ENCODE data around the gene RIC8B. TPM values are rescaled to one million over a fixed set of nuclear protein-coding genes. Genes with fewer than 3 reads are reported as not detected.

The RIC8B gene
- total and polyA plus RNA-seq, 2 of the 8 experiments (the other 6 are each of a cell fraction or from before 2014, with no cell fraction given): 8.2 to 25.3 TPM

- TF ChIP-seq EZH2 (IDR thresholded peaks at IDR 0.05; ENCODE audit: low read depth, low read length, severe bottlenecking): no peak
- no peak for TF ChIP-seq SUZ12 (IDR thresholded peaks at IDR 0.05; ENCODE audit: low read length)
- no peak for TF ChIP-seq TCF12 (IDR thresholded peaks at IDR 0.05; ENCODE audit: low read depth, low read length)
- no peak for TF ChIP-seq SIRT6 (IDR thresholded peaks at IDR 0.05; ENCODE audit: low read length)
- no peak for TF ChIP-seq JUND (IDR thresholded peaks at IDR 0.05; ENCODE audit: low read length)
- no peak for TF ChIP-seq GTF2F1 (IDR thresholded peaks at IDR 0.05; ENCODE audit: borderline replicate concordance, low read depth, low read length)
- TF ChIP-seq CREB1 (IDR thresholded peaks at IDR 0.05): no peak
Measured at GRCh38 chr12:106769546-106769945, 4.9 kb upstream of the RIC8B start (continued).
